SU-DHL-6 (cell line): ENCODE measurements around the gene SNX10.

Source experiments
- CTCF ChIP-seq: fragments of 200-600 bp; sonication (generic); IDR thresholded peaks from one replicate; pipeline ENCODE4 v1.5.1; 2017; ENCODE audit warnings: antibody characterized with exemption, mild to moderate bottlenecking, low read length, moderate library complexity; ENCODE audit not compliant: insufficient read depth, poor library complexity, severe bottlenecking
- EZH2phosphoT487 ChIP-seq: fragments of 200-600 bp; sonication (generic), shearing (Covaris generic); conservative IDR thresholded peaks from 2 replicates; pipeline ENCODE4 v1.6.1; 2018; ENCODE audit warnings: mild to moderate bottlenecking, antibody characterized with exemption, low read length, moderate library complexity, mixed read lengths

DNA sequence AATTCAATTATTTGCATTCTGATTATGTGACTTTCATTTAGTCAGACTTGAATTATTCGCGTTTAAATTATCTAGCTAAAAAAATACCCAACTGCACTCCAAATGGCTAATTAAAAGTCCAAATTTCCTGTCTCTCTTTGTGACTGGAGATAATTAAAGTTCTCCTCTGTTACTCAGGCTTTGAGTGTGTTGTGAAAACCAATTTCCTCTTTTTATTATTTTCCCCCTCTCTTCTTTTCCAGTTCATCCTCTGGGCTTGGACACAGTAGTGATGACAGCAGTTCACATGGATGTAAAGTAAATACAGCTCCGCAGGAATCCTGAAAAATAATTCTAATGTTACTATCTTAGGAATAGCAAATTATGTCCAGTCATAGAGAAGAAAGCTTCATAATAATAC lies 80.6 kb downstream of the SNX10 start:
- TF ChIP-seq CTCF (no peak), EZH2phosphoT487 (no peak)
